Activated naive CD4-positive, alpha-beta T cell treated with anti-CD3 and anti-CD28 coated beads for 36 hours (primary cell): Measurements from ENCODE around the gene THBD. TPM values are rescaled to one million over a fixed set of nuclear protein-coding genes. Genes with fewer than 3 reads are reported as not detected.
A peak's percentile ranks its signal among the peaks of the same experiment; 100 is the strongest.

ENCODE experiments used
- CTCF ChIA-PET: fragments of 350-600 bp; sonication (Branson Sonifier 250); formaldehyde crosslinking; loops from one replicate; lab custom pipeline; 2021; ENCODE audit warnings: antibody characterized with exemption; lab: Charles Lee
- DNase-seq: peaks from one replicate; pipeline ENCODE4 v3.0.0-alpha.2; 2020
- H3K27ac Mint-ChIP-seq: one replicate; pipeline ENCODE4 v1.8.0; 2021; ENCODE audit warnings: mild to moderate bottlenecking, mixed read lengths
- H3K27me3 Mint-ChIP-seq: one replicate; pipeline ENCODE4 v1.8.0; 2021; ENCODE audit warnings: low read depth, mixed read lengths
- H3K36me3 Mint-ChIP-seq: one replicate; pipeline ENCODE4 v1.8.0; 2021; ENCODE audit warnings: low read depth, mixed read lengths
- H3K4me1 Mint-ChIP-seq: one replicate; pipeline ENCODE4 v1.8.0; 2021; ENCODE audit warnings: low read depth, mixed read lengths
- H3K4me3 Mint-ChIP-seq: one replicate; pipeline ENCODE4 v1.8.0; 2021; ENCODE audit warnings: mild to moderate bottlenecking, moderate library complexity, mixed read lengths
- H3K9me3 Mint-ChIP-seq: one replicate; pipeline ENCODE4 v1.8.0; 2021; ENCODE audit warnings: mixed read lengths
- intact Hi-C: fragments of 100-400 bp; cut with micrococcal nuclease; formaldehyde crosslinking; loops from one replicate; pipeline ENCODE4 v1.15.1; 2023
- total RNA-seq, 2 experiments: library from RNA; stranded (reverse); gene quantifications; one replicate each; pipeline ENCODE4 v1.2.3, GENCODE V29; 2021

THBD gene
- total RNA-seq, 2 experiments from 2014 or later: not detected

DNA sequence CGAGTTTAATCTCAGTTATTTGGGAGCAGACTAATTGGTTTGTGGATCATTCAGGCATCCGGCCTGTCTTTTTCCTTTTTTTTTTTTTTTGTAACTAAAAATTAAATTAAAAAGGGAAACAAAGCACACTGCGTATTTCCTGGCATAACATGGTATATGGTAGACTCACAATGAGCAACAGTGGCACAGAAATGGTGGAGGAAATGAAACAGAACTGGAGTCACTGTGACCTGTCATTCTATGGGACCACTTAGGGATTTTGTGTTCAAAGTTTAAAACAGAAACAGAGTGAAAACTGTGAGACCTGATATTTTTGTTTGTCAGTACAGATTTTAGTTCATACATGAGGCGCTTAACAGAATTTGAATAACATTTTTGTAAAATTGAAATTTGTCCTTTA is 41.4 kb upstream of the THBD start:
- Mint-ChIP-seq H3K4me1 (peaks cover 3% of the 10 kb centered on the region), H3K9me3 (no peaks in the 10 kb centered on the region), H3K4me3 (no peak overlapping the region), H3K36me3 (no peaks in the 10 kb centered on the region), H3K27ac (no peak overlapping the region), H3K27me3 (peaks cover 5% of the 10 kb centered on the region)
- no peak for DNase-seq
- CTCF ChIA-PET: interaction anchor here (0.6 kb wide), 1 partner anchor 249 kb away, joined by 3 read pairs; no protein-coding TSS in a partner anchor
- intact Hi-C loops: no loop called here

DNA sequence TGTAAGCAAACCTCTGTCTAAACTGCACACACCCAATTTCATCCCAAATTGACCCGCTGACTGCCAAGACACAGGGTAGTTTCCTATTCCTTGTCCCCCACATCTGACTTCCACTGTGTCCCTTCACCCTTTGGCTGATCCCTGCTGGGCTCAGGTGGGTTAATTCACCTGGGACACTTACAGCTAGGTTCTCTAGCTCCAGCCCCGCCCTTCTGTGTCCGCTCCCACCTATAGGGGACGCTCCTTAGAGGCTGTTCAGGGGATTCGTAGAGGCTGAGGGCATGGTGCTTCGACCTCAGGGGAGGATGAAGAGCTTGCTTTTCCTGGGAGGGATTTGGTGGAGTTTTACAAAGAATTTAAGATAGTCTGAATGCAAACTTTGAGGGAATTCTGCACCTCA is 40.7 kb upstream of the THBD start:
- Mint-ChIP-seq H3K4me3 (no peak overlapping the region), H3K27me3 (peaks cover 5% of the 10 kb centered on the region), H3K9me3 (no peaks in the 10 kb centered on the region), H3K27ac (no peak overlapping the region), H3K4me1 (peaks cover 3% of the 10 kb centered on the region), H3K36me3 (no peaks in the 10 kb centered on the region)
- CTCF ChIA-PET: interaction anchor here (0.6 kb wide), 1 partner anchor 249 kb away, joined by 3 read pairs; no protein-coding TSS in a partner anchor
- DNase-seq: no peak
- intact Hi-C loops: no loop called here

DNA sequence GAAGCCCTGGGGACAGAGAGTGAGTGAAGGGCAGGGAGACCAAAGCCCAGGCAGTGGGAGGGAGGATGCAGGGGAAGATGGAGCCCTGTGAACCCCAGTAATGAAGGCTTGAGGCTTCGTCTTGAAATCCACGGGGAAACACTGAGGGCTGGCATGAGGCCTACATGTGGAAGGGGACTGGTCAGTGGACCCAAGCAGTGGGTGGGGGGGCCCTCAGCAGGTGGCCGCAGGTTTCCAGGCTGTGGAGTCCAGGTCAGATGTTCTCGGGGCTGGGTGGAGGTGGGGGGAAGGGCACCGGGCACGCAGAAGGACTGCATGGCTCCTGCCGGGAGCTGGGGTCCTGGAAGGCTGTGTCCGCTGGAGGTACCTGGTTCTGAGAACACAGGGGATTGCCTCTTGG is 39.4 kb upstream of the THBD start:
- Mint-ChIP-seq H3K4me3 (no peak overlapping the region), H3K27me3 (peaks cover 5% of the 10 kb centered on the region), H3K36me3 (no peaks in the 10 kb centered on the region), H3K27ac (no peak overlapping the region), H3K9me3 (no peaks in the 10 kb centered on the region), H3K4me1 (peaks cover 3% of the 10 kb centered on the region)
- no peak for DNase-seq
- intact Hi-C loops: no loop called here
- CTCF ChIA-PET: no interaction called here

DNA sequence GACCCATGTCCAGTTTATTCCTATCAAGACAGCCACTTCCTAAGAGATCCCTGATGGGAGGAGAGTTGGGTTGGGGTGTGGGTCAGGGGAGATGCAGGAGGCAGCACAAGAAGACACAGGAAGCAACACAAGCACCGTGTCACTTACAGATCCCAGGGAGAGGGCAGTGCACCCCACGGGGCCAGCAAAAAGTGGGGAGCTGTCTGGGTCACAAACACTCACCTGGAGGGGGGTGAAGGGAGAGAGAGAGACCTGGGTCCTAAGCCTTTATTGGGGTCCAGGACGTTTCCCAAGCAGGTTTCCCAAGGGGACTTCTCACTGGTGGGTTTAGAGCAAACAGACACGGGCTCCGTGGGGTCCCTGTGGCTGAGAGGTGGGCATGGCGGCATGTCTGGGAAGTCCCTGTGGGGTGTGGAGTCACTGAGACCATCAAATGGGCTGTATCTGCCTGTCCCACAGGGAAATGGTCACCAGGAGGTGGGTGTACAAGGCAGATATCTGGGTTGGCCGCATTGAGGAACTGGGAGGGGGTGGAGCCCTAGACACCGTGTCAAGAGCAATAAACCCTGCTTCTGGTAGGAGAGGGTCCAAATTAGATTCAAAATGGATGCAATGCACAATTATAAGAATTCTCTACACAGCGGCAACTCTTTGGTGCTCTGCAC is 38.2 kb upstream of the THBD start:
- no peak for DNase-seq
- no peak overlapping the region for H3K27ac Mint-ChIP-seq

DNA sequence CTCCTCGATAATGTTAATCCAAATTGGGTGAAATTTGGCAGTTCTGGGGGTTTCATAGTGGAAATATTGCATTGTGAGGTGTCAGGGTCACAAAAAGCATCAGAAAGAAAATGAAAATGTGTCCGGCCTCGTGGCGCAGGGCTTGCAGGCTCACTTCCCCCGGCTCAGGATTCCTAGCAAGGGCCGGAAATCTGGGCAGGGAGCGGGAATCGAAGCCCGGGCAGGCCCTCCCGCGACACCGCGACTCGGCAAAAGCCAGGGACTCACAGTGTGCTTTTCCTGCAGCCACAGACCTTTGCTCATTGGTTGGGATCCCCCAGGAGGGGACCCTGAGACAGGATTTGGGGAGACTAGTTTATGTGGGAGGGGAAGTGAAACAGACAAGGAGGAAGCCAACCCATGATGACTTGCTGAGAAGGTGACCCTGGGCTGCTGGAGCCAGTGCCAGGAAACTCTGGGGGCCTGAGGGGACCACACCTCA is 37.5 kb upstream of the THBD start:
- no peak overlapping the region for H3K4me3 Mint-ChIP-seq
- H3K27me3 Mint-ChIP-seq: peaks cover 5% of the 10 kb centered on the region
- CTCF ChIA-PET: no interaction called here
- no peak overlapping the region for H3K27ac Mint-ChIP-seq
- no peaks in the 10 kb centered on the region for H3K9me3 Mint-ChIP-seq
- no peak for DNase-seq
- peaks cover 3% of the 10 kb centered on the region for H3K4me1 Mint-ChIP-seq
- H3K36me3 Mint-ChIP-seq: no peaks in the 10 kb centered on the region
- intact Hi-C loops: no loop called here

More for the DNA sequence above, 38.2 kb upstream of the THBD start:
- Mint-ChIP-seq H3K27me3 (peaks cover 5% of the 10 kb centered on the region), H3K36me3 (no peaks in the 10 kb centered on the region), H3K4me1 (peaks cover 3% of the 10 kb centered on the region), H3K4me3 (no peak overlapping the region), H3K9me3 (no peaks in the 10 kb centered on the region)
- intact Hi-C loops: no loop called here
- CTCF ChIA-PET: no interaction called here

DNA sequence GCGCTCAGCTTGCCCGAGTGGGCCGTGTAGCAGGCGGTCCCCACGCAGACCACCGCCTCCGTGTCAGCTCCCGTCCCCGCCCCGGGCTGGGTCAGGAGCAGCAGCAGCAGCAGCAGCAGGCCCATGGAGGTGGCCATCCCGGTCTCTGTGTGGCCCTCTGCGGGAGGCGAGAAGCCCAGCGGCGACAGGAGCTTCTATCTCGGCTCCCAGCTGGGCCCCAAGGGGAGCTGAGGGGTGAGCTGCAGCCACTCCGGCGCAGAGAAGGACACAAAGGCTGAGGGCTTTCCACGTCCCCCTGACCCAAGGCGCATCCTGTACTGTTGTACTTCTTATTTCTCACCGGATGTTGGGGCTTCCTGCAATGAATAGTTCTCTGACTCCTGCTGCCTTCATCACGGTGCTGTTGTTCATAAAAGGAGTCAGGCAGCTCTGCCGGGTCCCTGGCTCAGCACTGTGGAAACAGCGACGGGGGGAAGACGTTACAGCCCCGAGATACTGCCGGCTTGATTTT is 36.6 kb upstream of the THBD start, which contains the start of gene CD93:
Gene CD93 (minus strand): TSS at position 269 of the 511 bp plus-strand sequence. CDS start 132 bp downstream, at position 137.
- CTCF ChIA-PET: no interaction called here
- Mint-ChIP-seq H3K36me3 (no peaks in the 10 kb centered on the region), H3K9me3 (no peaks in the 10 kb centered on the region), H3K4me3 (no peak within 1 kb of the TSS), H3K27me3 (peaks cover 6% of the 10 kb centered on the region), H3K27ac (no peak within 1 kb of the TSS), H3K4me1 (peaks cover 3% of the 10 kb centered on the region)
- peak; percentile 36 for DNase-seq
- intact Hi-C loops: no loop called here

DNA sequence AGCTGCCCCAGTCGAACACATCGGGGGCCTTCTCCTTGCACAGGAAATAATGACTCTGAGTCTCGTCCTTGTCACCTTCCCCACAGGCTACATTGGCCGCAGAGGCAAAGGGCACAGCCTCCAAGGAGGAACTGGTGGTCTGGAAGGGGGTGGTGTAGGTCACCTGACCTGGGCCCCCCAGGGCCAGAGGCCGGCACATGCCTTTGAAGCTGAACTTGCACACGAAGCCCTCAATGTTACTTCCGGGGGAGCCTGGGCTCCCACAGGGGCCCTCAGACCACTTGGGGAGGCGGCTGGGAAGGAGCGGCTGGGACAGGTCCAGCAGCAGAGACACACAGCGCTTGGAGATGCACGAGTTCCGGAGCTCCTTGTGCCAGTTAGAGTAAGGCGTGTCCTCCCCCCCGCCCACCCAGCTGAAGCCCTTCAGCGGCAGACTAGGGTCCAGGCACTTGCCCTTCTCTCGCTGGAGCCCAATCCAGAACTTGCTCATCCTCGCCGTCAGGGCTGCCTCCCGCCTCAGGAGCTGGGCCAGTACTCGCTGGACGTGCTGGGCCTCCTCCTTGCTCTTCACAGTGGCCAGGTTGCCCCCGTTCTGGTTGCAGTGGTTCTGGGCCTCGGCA is 36.1 kb upstream of the THBD start:
- no peak overlapping the region for H3K27ac Mint-ChIP-seq
- intact Hi-C loops: no loop called here
- H3K27me3 Mint-ChIP-seq: peaks cover 10% of the 10 kb centered on the region
- CTCF ChIA-PET: no interaction called here
- no peak for DNase-seq
- H3K4me3 Mint-ChIP-seq: no peak overlapping the region
- H3K36me3 Mint-ChIP-seq: no peaks in the 10 kb centered on the region
- no peaks in the 10 kb centered on the region for H3K9me3 Mint-ChIP-seq
- peaks cover 3% of the 10 kb centered on the region for H3K4me1 Mint-ChIP-seq

DNA sequence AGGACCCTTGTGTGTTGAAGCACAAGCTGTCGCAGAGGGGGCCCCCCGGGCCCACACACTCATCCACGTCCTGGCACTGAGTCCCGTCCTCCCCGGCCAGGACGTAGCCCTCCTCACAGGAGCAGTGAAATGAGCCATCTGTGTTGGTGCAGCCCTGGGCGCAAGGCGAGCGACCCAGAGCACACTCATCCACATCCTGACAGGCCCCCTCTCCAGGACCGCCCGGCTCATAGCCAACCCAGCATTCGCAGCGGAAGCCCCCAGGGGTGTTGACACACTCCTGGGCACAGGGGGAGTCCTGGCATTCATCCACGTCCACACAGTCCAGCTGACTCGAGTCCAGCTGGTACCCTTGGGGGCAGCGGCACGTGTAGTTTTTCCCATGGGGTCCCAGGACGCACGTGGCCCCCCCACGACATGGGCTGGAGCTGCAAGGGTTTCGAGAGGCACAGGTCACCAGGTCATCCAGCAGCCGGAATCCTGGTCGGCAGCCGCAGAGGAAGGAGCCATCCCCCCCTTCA is 35.4 kb upstream of the THBD start:
- no peak for DNase-seq
- Mint-ChIP-seq H3K4me1 (peaks cover 3% of the 10 kb centered on the region), H3K4me3 (no peak overlapping the region), H3K27ac (no peak overlapping the region), H3K27me3 (peaks cover 10% of the 10 kb centered on the region), H3K9me3 (no peaks in the 10 kb centered on the region), H3K36me3 (no peaks in the 10 kb centered on the region)
- intact Hi-C loops: no loop called here
- CTCF ChIA-PET: no interaction called here

DNA sequence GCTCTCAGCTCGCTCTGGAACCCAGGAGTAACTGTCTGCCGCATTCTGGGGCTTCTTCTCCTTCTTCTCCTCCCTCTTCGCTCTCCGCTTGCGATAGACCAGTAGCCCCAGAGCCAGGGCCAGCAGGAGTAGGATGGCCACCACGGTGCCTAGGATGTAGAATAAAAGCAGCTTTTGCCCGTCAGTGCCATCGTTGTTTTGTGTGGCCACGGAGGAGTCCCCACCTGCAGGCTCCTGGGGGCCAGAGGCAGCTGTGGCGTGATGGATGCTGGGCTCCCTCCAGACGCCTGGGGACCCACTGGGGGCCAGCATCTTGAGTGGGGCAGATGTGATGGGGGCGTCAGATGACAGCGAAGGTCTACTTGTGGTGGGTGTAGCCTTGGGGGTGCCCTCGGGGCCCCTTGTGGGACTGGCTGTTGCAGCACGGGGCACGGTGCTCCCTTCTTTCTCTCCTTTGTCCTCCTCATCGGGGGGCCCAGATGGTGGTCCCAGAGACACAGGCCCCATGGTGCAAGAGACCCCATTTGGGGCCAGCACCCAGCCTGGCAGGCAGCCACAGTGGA is 34.9 kb upstream of the THBD start:
- no peak for DNase-seq
- Mint-ChIP-seq H3K4me1 (peaks cover 3% of the 10 kb centered on the region), H3K9me3 (no peaks in the 10 kb centered on the region), H3K27ac (no peak overlapping the region), H3K27me3 (peaks cover 10% of the 10 kb centered on the region), H3K36me3 (no peaks in the 10 kb centered on the region), H3K4me3 (no peak overlapping the region)
- intact Hi-C loops: no loop called here
- CTCF ChIA-PET: no interaction called here

DNA sequence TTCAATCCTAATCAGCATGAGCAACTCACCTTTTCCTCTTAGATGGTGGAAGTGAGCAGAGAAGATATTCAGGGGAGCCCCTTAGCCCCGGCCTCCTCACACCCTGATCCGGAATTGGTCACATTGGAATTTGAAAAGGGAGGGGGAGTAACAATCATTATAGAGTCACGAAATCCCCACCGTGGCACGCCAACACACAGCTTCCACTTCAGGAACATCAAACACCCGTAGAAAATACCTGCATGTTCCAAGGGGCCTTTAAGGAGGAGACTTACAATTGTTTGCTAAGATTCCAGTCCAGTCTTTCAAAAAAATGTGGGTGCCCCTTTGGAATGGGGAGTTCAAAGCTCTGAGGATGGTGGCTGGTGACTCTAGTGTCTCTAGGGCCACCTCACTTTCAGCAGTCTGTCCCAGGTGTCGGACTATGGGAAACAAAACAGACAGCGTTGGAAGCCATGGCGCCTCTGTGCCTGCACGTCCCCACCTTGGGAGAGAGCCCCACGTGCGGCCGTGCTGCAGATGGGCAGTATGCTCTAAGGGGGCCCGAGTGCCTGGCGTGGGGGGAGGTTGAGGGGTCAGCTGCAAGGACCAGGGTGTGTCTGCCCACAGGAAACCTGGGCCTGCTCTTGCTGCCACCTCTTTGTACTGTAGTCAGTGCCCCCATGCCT is 34.2 kb upstream of the THBD start:
- CTCF ChIA-PET: no interaction called here
- intact Hi-C loops: no loop called here
- DNase-seq: no peak

DNA sequence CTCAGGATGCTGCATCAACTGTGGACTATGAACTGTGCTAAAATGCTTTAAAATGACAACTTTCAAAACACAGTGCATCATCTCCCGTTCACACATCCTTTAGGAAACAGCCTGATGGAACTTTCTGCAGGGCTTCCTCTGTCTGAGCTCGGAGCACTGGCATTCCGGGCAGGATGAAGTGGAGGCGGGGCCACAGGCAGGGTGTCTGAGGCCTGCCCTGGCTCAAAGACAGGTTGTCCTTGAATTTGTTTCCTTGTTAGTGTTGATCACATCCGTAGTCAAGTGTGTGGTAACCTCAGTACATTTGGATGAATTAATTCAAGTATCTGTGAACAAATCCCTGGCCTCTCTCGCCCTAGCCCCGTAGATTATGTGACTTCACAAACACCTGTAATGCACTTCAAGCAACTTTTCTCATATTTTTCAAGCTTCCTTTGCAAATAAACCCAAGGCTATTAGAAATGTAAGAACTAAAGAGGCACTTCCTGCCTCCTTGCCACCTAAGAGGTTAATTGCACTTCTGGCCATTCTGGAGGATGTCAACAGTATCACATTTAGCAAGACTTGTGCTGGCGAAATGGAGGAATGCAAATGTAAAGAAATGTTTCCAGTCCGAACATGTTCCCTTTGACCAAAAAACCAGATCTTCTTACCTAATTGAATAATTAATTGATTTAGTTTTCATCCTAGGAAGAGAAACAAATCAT is 33.5 kb upstream of the THBD start:
- CTCF ChIA-PET: no interaction called here
- peaks cover 7% of the 10 kb centered on the region for H3K27me3 Mint-ChIP-seq
- H3K36me3 Mint-ChIP-seq: no peaks in the 10 kb centered on the region
- no peak overlapping the region for H3K27ac Mint-ChIP-seq
- H3K4me1 Mint-ChIP-seq: peaks cover 3% of the 10 kb centered on the region
- no peak for DNase-seq
- intact Hi-C loops: no loop called here
- no peak overlapping the region for H3K4me3 Mint-ChIP-seq
- H3K9me3 Mint-ChIP-seq: no peaks in the 10 kb centered on the region

More for the DNA sequence above, 34.2 kb upstream of the THBD start:
- Mint-ChIP-seq H3K27me3 (peaks cover 10% of the 10 kb centered on the region), H3K4me1 (peaks cover 3% of the 10 kb centered on the region), H3K27ac (no peak overlapping the region), H3K4me3 (no peak overlapping the region), H3K36me3 (no peaks in the 10 kb centered on the region), H3K9me3 (no peaks in the 10 kb centered on the region)
